Endodermal cell (in vitro differentiated cells): ENCODE results near the gene RPS14. TPM values are rescaled to one million over a fixed set of nuclear protein-coding genes. Genes with fewer than 3 reads are reported as not detected.

Experiments used
- DNase-seq: peaks from one replicate; pipeline ENCODE4 v3.0.0-alpha.2; 2017
- H3K27ac ChIP-seq: 2 replicates; pipeline ENCODE4 v1.5.1; 2013; ENCODE audit warnings: mild to moderate bottlenecking, low read depth, low read length, moderate library complexity
- H3K27me3 ChIP-seq: 2 replicates; pipeline ENCODE4 v1.6.1; 2013; ENCODE audit warnings: mild to moderate bottlenecking, low read length, moderate library complexity; ENCODE audit not compliant: insufficient read depth, control insufficient read depth, poor library complexity, severe bottlenecking
- H3K36me3 ChIP-seq: 2 replicates; pipeline ENCODE4 v1.7.0; 2013; ENCODE audit warnings: mild to moderate bottlenecking, low read length, moderate library complexity; ENCODE audit not compliant: control insufficient read depth, insufficient read depth
- H3K4me1 ChIP-seq: one replicate; pipeline ENCODE4 v1.7.0; 2013; ENCODE audit warnings: low read length; ENCODE audit not compliant: control insufficient read depth, insufficient read depth
- H3K4me3 ChIP-seq: 2 replicates; pipeline ENCODE4 v1.5.1; 2013; ENCODE audit warnings: mild to moderate bottlenecking, low read length, moderate library complexity
- H3K9ac ChIP-seq: 2 replicates; pipeline ENCODE4 v1.6.1; 2013; ENCODE audit warnings: mild to moderate bottlenecking, low read length, moderate library complexity; ENCODE audit not compliant: poor library complexity, severe bottlenecking; ENCODE audit errors: extremely low read depth
- H3K9me3 ChIP-seq: 2 replicates; pipeline ENCODE4 v1.6.1; 2013; ENCODE audit warnings: mild to moderate bottlenecking, low read length, moderate library complexity; ENCODE audit not compliant: control insufficient read depth
- H3K27ac Mint-ChIP-seq: 2 replicates; pipeline ENCODE4 v1.8.0; 2020; ENCODE audit warnings: mixed read lengths
- H3K27me3 Mint-ChIP-seq: 2 replicates; pipeline ENCODE4 v1.8.0; 2021; ENCODE audit warnings: mild to moderate bottlenecking, mixed read lengths; ENCODE audit not compliant: insufficient read depth
- H3K36me3 Mint-ChIP-seq: 2 replicates; pipeline ENCODE4 v1.8.0; 2020; ENCODE audit warnings: low read depth, mixed read lengths
- H3K4me1 Mint-ChIP-seq: 2 replicates; pipeline ENCODE4 v1.8.0; 2020; ENCODE audit warnings: mixed read lengths
- H3K4me3 Mint-ChIP-seq: 2 replicates; pipeline ENCODE4 v1.8.0; 2020; ENCODE audit warnings: mild to moderate bottlenecking, moderate library complexity, mixed read lengths
- H3K9me3 Mint-ChIP-seq: 2 replicates; pipeline ENCODE4 v1.8.0; 2020; ENCODE audit warnings: mild to moderate bottlenecking, mixed read lengths
- CTCF ChIP-seq: fragments of 200-600 bp; sonication (generic); conservative IDR thresholded peaks from 2 replicates; pipeline ENCODE4 v1.5.0; 2021; ENCODE audit warnings: antibody characterized with exemption, mild to moderate bottlenecking
- WGBS, 2 experiments: methylation state at CpG; one replicate each; pipeline versions ENCODE4 v1.1.5 to v1.1.7; 2013; ENCODE audit warnings: missing lambda C conversion rate in 2 of 2, mixed read lengths in 1 of 2; ENCODE audit not compliant: insufficient coverage in 1 of 2, insufficient read length in 1 of 2; 5-methylcytosine and 5-hydroxymethylcytosine counted together
- total RNA-seq, 2 donors: library from RNA; stranded (reverse); fragmentation: NEBNext Ultra II Directional in 1 of 2; extraction: Animal tissue kit (Norgen Biotek cat#: 25700) in 1 of 2; gene quantifications; 2 replicates in 1 of 2; 3 replicates in 1 of 2; pipeline ENCODE4 v1.2.1, GENCODE V29; 2021

The RPS14 gene
- total RNA-seq, 2 donors from 2014 or later = 2,313 to 2,316 TPM

GRCh38 chr5:150440948-150441812, 8.4 kb downstream of the RPS14 start:
- DNase-seq = peak; percentile 75
- Mint-ChIP-seq H3K27ac (no peak overlapping the region), H3K9me3 (no peaks in the 10 kb centered on the region), H3K4me1 (peaks cover 12% of the 10 kb centered on the region), H3K27me3 (peaks cover 1% of the 10 kb centered on the region), H3K4me3 (no peak overlapping the region), H3K36me3 (peaks cover 30% of the 10 kb centered on the region)
- Histone ChIP-seq H3K36me3 (peaks cover 35% of the 10 kb centered on the region), H3K27ac (no peak overlapping the region), H3K4me1 (peaks cover 7% of the 10 kb centered on the region), H3K9me3 (no peaks in the 10 kb centered on the region), H3K27me3 (no peaks in the 10 kb centered on the region), H3K9ac (no peak overlapping the region), H3K4me3 (no peak overlapping the region)
- TF ChIP-seq CTCF = no peak
- 78 to 80% methylated on average over 10 to 12 of the region's 12 CpGs for WGBS, 2 experiments

GRCh38 chr5:150438873-150439546, 10.5 kb downstream of the RPS14 start:
- Mint-ChIP-seq H3K27ac (no peak overlapping the region), H3K4me3 (no peak overlapping the region), H3K36me3 (peaks cover 9% of the 10 kb centered on the region), H3K27me3 (peaks cover 1% of the 10 kb centered on the region), H3K9me3 (no peaks in the 10 kb centered on the region), H3K4me1 (peaks cover 12% of the 10 kb centered on the region)
- Histone ChIP-seq H3K9me3 (no peaks in the 10 kb centered on the region), H3K36me3 (peaks cover 13% of the 10 kb centered on the region), H3K9ac (no peak overlapping the region), H3K27me3 (no peaks in the 10 kb centered on the region), H3K4me1 (peaks cover 7% of the 10 kb centered on the region), H3K4me3 (no peak overlapping the region), H3K27ac (no peak overlapping the region)
- peak; percentile 89 for DNase-seq
- peak; percentile 86 for TF ChIP-seq CTCF
- WGBS, 2 experiments = 48 to 52% methylated on average over 4 of the region's 4 CpGs

GRCh38 chr5:150436141-150436680, 13.3 kb downstream of the RPS14 start:
- no peaks in the 10 kb centered on the region for H3K36me3 Mint-ChIP-seq
- peaks cover 1% of the 10 kb centered on the region for H3K27me3 Mint-ChIP-seq
- Histone ChIP-seq H3K9ac (no peak overlapping the region), H3K4me3 (no peak overlapping the region), H3K27me3 (no peaks in the 10 kb centered on the region), H3K9me3 (no peaks in the 10 kb centered on the region), H3K4me1 (no peaks in the 10 kb centered on the region), H3K36me3 (no peaks in the 10 kb centered on the region), H3K27ac (no peak overlapping the region)
- no peaks in the 10 kb centered on the region for H3K9me3 Mint-ChIP-seq
- no peak overlapping the region for H3K27ac Mint-ChIP-seq
- 31 to 34% methylated on average over 8 to 12 of the region's 13 CpGs for WGBS, 2 experiments
- peak; percentile 94 for TF ChIP-seq CTCF
- H3K4me1 Mint-ChIP-seq = peaks cover 11% of the 10 kb centered on the region
- H3K4me3 Mint-ChIP-seq = no peak overlapping the region
- DNase-seq = peak; percentile 98
